ENCODE measurements around the gene GFI1B.

Gene GFI1B

GRCh38 chr9:132942541-132943182, 35.8 kb upstream of the GFI1B start:
- no peak for TF ChIP-seq CTCF (conservative IDR thresholded peaks at IDR 0.05; ENCODE audit: low read depth)
- CTCF ChIA-PET, result interaction anchor here (0.7 kb wide), 1 partner anchor 210 kb away, joined by 5 read pairs; no protein-coding TSS in a partner anchor
- H3K27ac ChIP-seq, result no peak overlapping the region
- no peak for DNase-seq (ENCODE audit: low spot score)
- POLR2A ChIA-PET (ENCODE audit: low non-redundant PET), result interaction anchor here (0.6 kb wide), 1 partner anchor 12 kb away, joined by 7 read pairs; no protein-coding TSS in a partner anchor

GRCh38 chr9:132943651-132944293, 34.7 kb upstream of the GFI1B start:
- CTCF ChIA-PET, result interaction anchor here (0.6 to 1.3 kb wide), 2 partner anchors 34 to 390 kb away, joined by 3 to 6 read pairs; no protein-coding TSS in a partner anchor
- DNase-seq (ENCODE audit: low spot score), result no peak
- H3K27ac ChIP-seq, result peak overlapping the region; percentile 89
- POLR2A ChIA-PET (ENCODE audit: low non-redundant PET), result no interaction called here
- no peak for TF ChIP-seq CTCF (conservative IDR thresholded peaks at IDR 0.05; ENCODE audit: low read depth)

GRCh38 chr9:132944294-132945185, 34.0 kb upstream of the GFI1B start, which contains the start of gene TSC1:
Gene TSC1, minus strand, starts transcription at chr9:132944616. Its CDS starts 15,744 bp downstream, at chr9:132928872.
- peak; percentile 98 for DNase-seq (ENCODE audit: low spot score)

GRCh38 chr9:132945186-132946130, 33.0 kb upstream of the GFI1B start:
- POLR2A ChIA-PET (ENCODE audit: low non-redundant PET), result interaction anchor here (0.5 to 1.1 kb wide), 7 partner anchors 8 to 472 kb away, joined by 3 to 6 read pairs (median 4); partner anchors contain the start of gene REXO4
- no peak for TF ChIP-seq CTCF (conservative IDR thresholded peaks at IDR 0.05; ENCODE audit: low read depth)
- CTCF ChIA-PET, result interaction anchor here (0.6 to 1.3 kb wide), 3 partner anchors 32 to 701 kb away, joined by 3 to 4 read pairs (median 3); no protein-coding TSS in a partner anchor
- no peak for DNase-seq (ENCODE audit: low spot score)
- H3K27ac ChIP-seq, result peak overlapping the region; percentile 89

More at GRCh38 chr9:132944294-132945185, 34.0 kb upstream of the GFI1B start, which contains the start of gene TSC1:
- no peak for TF ChIP-seq CTCF (conservative IDR thresholded peaks at IDR 0.05; ENCODE audit: low read depth)
- POLR2A ChIA-PET (ENCODE audit: low non-redundant PET), result interaction anchor here (0.5 to 1.1 kb wide), 6 partner anchors 9 to 473 kb away, joined by 3 to 6 read pairs (median 4); partner anchors contain the start of gene REXO4
- CTCF ChIA-PET, result interaction anchor here (0.6 to 1.3 kb wide), 3 partner anchors 33 to 532 kb away, joined by 3 to 6 read pairs (median 3); no protein-coding TSS in a partner anchor
- H3K27ac ChIP-seq, result peak within 1 kb of the TSS; percentile 89

GRCh38 chr9:132946211-132946610, 32.3 kb upstream of the GFI1B start:
- H3K27ac ChIP-seq, result peak overlapping the region; percentile 23; the same call in 1 of the 2 replicates
- POLR2A ChIA-PET (ENCODE audit: low non-redundant PET), result no interaction called here
- TF ChIP-seq CTCF (conservative IDR thresholded peaks at IDR 0.05; ENCODE audit: low read depth), result no peak
- no peak for DNase-seq (ENCODE audit: low spot score)
- CTCF ChIA-PET, result interaction anchor here (0.6 to 0.7 kb wide), 2 partner anchors 145 to 701 kb away, joined by 3 to 4 read pairs; no protein-coding TSS in a partner anchor

Data from RWPE1 (cell line).